ENCODE data around the gene HBS1L. TPM values are rescaled to one million over a fixed set of nuclear protein-coding genes. Genes with fewer than 3 reads are reported as not detected.

HBS1L gene
- total RNA-seq, 1 donor: 25.9 TPM

- no peak for DNase-seq (ENCODE audit: low read depth in 2 of 3, low spot score in 2 of 3)
Observed at GRCh38 chr6:134956032-134956431, 98.6 kb downstream of the HBS1L start.

- DNase-seq (ENCODE audit: low read depth in 2 of 3, low spot score in 2 of 3): no peak
Observed at GRCh38 chr6:134954272-134955000, 100.2 kb downstream of the HBS1L start.

- DNase-seq (ENCODE audit: low read depth in 2 of 3, low spot score in 2 of 3): no peak
Observed at GRCh38 chr6:134951494-134952263, 102.9 kb downstream of the HBS1L start.

GRCh38 chr6:134950482-134950881 is 104.1 kb downstream of the HBS1L start:
- no peak for DNase-seq (ENCODE audit: low read depth in 2 of 3, low spot score in 2 of 3)

GRCh38 chr6:134949927-134950326 is 104.7 kb downstream of the HBS1L start, which contains the start of gene ALDH8A1:
TSS of gene ALDH8A1 (minus strand) at chr6:134950101. CDS start at chr6:134950053, 48 bp downstream.
- DNase-seq (ENCODE audit: low read depth in 2 of 3, low spot score in 2 of 3): no peak

GRCh38 chr6:134948691-134949090 is 105.9 kb downstream of the HBS1L start:
- DNase-seq (ENCODE audit: low read depth in 2 of 3, low spot score in 2 of 3): no peak

- no peak for DNase-seq (ENCODE audit: low read depth in 2 of 3, low spot score in 2 of 3)
Observed at GRCh38 chr6:134948142-134948541, 106.5 kb downstream of the HBS1L start.

- no peak for DNase-seq (ENCODE audit: low read depth in 2 of 3, low spot score in 2 of 3)
Observed at GRCh38 chr6:134945045-134945444, 109.6 kb downstream of the HBS1L start.

GRCh38 chr6:134943522-134944111 is 111.0 kb downstream of the HBS1L start:
- DNase-seq (ENCODE audit: low read depth in 2 of 3, low spot score in 2 of 3): no peak

- DNase-seq (ENCODE audit: low read depth in 2 of 3, low spot score in 2 of 3): peak in 2 of 3 donors; percentile 4 to 9
Observed at GRCh38 chr6:134938896-134939295, 115.7 kb downstream of the HBS1L start.

- no peak for DNase-seq (ENCODE audit: low read depth in 2 of 3, low spot score in 2 of 3)
Observed at GRCh38 chr6:134937426-134937825, 117.2 kb downstream of the HBS1L start.

- no peak for DNase-seq (ENCODE audit: low read depth in 2 of 3, low spot score in 2 of 3)
Observed at GRCh38 chr6:134936931-134937330, 117.7 kb downstream of the HBS1L start.

- no peak for DNase-seq (ENCODE audit: low read depth in 2 of 3, low spot score in 2 of 3)
Observed at GRCh38 chr6:134936476-134936875, 118.1 kb downstream of the HBS1L start.

- no peak for DNase-seq (ENCODE audit: low read depth in 2 of 3, low spot score in 2 of 3)
Observed at GRCh38 chr6:134934793-134935485, 119.7 kb downstream of the HBS1L start.

- no peak for DNase-seq (ENCODE audit: low read depth in 2 of 3, low spot score in 2 of 3)
Observed at GRCh38 chr6:134932535-134933470, 121.8 kb downstream of the HBS1L start.

- no peak for DNase-seq (ENCODE audit: low read depth in 2 of 3, low spot score in 2 of 3)
Observed at GRCh38 chr6:134932098-134932497, 122.5 kb downstream of the HBS1L start.

GRCh38 chr6:134930463-134930862 is 124.2 kb downstream of the HBS1L start:
- DNase-seq (ENCODE audit: low read depth in 2 of 3, low spot score in 2 of 3): no peak

GRCh38 chr6:134928151-134928900 is 126.3 kb downstream of the HBS1L start:
- no peak for DNase-seq (ENCODE audit: low read depth in 2 of 3, low spot score in 2 of 3)

GRCh38 chr6:134925800-134926199 is 128.8 kb downstream of the HBS1L start:
- no peak for DNase-seq (ENCODE audit: low read depth in 2 of 3, low spot score in 2 of 3)

Data from hematopoietic multipotent progenitor cell (in vitro differentiated cells).